GM21447 (cell line): ENCODE data around the gene CHRD.
"Not testable (repeated sequence)": the region's sequence is repeated elsewhere in the genome, so short reads cannot be mapped to it uniquely, and the experiment has no call there.

Source experiments
- ATAC-seq: cut with Tn5 transposase; IDR thresholded peaks from one replicate; pipeline ENCODE4 v1.9.1; 2021; ENCODE audit not compliant: unreplicated experiment

Gene CHRD

DNA sequence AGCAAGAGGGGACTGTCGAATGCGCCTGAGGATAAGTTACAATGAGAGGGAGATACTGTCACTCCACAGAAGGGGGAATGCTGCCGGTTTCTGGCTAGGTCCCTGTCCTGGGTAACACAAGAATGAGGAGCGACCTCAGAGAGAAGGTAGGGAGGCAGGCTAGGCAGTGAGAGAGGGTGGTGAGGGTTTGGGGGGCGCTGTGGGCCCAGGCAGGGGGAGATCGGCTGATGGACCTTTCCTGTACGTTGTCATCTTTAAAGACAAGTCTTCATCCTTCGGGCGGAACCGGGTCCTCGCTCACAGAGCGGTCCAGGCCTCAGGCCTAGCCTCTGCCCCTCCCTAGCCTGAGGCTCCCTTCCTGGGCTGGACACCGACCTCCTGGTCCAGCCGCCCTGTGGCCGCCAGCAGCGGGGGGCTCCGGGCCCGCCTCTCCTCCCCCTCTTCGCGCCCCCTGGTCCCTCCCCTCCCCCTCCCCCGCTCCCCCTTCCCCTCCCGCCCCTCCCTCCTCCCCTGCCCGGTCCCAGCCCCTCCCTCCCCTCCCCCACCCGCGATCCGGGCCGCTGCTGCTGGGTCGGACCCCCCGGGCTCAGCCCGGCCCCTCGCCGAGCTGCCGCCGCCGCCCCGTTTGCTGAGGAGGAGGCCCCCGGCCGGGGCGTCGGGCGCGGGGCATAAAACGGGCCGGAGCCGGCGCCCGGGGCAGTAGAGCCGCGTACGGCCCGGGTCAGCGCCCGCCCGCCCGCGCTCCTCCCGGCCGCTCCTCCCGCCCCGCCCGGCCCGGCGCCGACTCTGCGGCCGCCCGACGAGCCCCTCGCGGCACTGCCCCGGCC, at the start of gene CHRD:
CHRD (plus strand) TSS at position 697 of the 827 bp plus-strand sequence. CDS start 265 bp downstream, outside the sequence.
- no peak for ATAC-seq

DNA sequence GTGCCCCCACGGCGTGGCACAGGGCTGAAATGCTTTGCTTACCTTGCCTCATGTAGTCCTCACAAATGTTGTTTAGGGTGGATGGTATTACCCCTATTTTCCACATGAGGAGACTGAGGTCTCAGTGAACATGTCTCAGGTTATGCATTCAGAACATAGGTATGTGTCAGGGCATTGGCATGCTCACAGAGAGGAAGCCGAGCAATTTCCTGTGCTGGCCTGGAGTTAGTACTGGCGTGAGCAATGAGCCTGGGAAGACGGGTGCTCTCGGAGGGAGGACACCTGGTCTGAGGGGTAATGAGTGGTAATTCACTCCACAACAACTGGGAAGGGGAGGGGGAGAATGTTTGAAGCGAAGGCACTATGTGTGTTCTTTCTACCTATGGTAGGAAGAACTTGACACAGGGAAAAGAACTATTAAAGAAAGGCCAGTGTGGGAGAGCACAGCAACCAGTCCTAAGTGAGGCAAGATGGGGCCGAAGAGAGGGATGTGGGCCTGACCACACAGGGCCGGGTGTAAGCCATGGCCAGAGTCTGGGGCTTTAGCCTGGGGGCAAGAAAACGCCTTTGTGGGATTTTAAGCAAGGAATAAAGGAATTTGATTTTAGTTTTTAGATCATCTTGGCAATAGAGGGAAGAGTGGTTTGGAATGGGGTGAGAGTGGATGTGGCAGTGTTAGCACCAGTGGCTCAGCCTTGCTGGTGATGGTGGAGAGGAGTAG, 47.3 kb upstream of the CHRD start:
- ATAC-seq: no peak

DNA sequence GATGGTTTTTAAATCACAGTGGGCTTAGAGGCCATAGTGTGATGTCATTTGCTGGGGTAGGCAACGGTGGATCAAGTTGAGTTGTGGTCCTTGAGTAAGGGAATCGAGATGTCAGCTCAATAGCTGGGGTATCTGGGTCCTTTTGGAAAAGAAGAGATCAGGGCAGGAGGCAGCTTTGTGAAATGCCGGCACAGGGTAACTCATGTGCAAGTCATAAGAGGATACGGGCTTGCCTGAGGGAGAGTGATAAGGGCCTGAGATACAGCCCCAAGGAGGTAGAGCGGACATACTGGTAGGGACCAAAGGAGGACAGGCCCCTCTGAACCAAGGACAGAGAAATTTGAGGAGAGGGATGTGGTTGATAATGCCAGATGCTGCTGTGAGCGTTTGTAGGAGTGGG, 46.7 kb upstream of the CHRD start:
- ATAC-seq: no peak

DNA sequence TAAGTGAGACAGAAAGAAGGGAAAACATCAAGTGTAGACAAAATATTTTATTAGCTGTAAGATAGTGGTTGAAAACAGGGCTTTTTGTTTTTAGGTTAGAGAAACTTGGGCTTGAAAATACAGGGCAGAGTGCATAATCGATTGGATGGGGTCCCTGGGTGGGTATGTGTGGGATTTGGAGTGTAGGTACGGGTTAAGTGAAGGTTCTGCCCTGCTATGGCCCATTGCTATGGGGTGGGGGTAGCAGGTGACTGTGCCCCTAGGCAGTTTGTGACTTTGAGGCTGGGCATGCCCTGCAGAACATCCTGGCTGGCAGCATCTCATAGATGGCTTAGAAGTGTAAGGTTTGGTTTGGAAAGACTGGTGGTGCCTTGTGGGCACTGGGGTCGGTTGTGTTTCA, 46.2 kb upstream of the CHRD start:
- no peak for ATAC-seq

DNA sequence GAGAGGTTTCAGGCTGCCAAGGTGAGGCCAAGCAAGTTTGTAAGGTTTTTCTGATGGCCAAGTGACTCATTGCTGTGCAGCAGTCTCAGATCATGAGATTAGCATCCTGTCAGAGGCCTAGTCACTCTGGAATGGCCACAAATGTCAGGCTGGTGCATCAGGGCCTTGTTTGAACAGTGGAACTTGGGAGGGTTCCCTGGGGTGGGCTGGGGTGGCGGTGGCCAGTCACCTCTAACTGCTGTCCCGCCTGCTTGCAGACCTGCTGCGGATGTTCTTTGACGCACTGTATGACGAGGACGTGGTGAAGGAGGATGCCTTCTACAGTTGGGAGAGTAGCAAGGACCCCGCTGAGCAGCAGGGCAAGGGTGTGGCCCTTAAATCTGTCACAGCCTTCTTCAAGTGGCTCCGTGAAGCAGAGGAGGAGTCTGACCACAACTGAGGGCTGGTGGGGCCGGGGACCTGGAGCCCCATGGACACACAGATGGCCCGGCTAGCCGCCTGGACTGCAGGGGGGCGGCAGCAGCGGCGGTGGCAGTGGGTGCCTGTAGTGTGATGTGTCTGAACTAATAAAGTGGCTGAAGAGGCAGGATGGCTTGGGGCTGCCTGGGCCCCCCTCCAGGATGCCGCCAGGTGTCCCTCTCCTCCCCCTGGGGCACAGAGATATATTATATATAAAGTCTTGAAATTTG, 45.2 kb upstream of the CHRD start:
- no peak for ATAC-seq

DNA sequence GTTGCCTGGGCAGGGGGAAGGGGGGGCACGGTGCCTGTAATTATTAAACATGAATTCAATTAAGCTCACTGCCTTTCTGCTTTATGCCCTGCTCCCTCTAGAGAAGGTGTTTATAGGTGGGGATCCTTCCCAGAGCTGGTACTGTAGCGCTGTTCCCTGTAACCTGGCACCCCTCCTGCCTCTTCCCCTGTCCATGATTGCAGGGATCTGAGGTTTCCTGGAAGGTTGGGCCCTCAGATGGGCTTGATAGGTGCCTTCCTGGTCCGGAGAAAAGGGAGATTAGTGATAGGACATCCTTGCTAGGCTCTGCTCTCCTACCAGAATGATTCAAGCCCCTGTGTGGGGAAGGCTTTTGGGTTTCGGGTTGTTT, 44.6 kb upstream of the CHRD start:
- ATAC-seq: peak; percentile 9

DNA sequence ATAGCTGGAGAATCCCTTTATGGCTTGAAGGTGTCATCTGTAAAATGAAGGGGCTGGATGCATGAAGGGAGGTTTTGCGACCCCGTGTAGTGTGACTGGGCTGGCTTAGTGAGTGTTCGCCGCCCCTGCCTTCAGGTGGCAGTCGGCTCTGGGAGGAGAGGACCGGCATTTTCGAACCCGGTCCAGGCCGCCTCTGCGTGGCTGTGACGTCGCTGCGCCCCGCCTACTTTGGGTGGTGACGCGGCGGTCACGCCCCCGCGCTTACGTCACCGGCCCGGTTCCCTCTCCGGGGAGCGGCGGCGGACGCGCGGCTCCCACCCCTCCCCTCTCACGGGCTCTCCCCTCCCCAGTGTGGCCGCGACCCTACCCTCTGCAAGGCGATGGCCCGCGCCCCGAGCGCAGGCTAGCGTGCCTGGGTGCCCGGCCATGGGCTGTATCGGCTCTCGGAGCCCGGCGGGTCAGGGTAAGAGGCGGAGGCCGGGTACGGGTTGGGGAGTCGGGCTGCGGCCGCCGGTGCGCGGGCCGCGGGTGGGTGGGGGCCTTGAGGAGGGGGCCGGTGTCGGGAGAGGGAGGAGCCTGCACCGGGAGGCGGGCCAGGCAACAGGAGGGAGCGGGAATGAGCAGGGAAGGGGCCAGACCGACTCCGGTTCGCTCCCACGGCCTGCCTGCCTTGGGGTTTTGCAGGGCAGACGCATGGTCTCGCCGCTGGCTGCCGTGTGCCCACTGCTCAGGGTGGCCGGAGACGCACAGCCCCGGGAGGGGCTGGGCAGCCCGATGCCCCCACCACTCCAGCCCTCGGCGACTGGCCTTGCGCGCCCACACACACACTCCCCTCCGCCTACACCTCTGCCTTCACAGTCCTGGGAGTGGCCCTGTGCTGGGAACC, 44.0 kb upstream of the CHRD start:
- ATAC-seq: peak; percentile 83

DNA sequence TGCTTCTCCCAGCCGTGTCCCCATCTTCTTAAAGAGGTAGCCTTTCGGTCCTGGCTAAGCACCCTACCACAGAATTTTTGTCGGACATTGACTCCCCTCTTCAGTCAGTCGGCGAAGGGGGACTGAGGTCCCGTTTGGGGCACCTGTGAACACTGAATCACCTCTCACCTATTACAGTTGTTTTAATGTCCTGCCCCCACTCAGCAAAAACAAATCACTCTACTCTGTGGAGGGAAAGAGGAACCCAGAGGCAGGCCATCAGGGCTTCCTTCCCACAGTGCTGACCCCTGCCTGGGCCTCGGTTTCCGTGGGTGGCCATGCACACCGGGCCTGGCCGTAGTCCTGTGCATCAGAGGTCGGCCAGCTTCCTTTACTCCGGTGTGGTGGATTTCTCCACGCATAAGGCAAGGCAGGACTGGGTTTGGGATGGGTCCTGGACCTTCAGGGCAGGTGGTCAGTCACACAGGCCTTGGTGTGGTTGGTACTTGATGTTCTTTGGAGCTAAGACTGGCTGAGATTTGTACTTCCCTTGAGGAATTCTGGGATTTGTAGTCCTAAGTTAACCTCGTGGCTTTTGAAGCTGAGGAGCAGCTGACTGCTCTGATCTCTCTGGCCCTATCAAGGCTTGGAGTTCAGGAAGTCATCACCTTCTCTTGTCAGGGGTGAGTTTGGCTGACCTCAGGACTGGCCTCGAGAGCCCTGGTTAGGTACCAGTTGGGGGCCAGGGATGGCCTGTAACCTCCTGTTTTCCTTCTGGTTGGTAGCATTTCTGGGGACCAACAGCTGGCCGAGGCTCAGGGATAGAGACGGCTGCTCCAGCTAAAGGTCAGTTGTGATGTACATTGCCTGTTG, 43.1 kb upstream of the CHRD start:
- ATAC-seq: no peak

DNA sequence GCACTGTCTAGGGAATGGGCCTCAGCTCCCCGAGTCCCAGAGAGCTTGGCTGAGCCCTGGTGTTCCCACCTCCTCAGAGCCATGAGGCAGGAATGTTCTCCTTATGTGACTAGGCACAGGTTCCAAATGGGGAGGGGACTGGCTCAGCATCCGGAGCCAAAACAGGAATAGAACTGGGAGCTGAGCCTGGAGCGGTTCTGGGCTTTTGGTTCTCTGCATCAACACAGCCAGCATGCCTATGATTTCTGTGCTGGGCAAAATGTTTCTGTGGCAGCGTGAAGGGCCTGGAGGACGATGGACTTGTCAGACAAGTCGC, 42.5 kb upstream of the CHRD start, which contains the start of gene FAM131A:
FAM131A (plus strand) TSS at position 202 of the 316 bp plus-strand sequence; CDS start at position 233, 31 bp downstream.
- no peak for ATAC-seq

DNA sequence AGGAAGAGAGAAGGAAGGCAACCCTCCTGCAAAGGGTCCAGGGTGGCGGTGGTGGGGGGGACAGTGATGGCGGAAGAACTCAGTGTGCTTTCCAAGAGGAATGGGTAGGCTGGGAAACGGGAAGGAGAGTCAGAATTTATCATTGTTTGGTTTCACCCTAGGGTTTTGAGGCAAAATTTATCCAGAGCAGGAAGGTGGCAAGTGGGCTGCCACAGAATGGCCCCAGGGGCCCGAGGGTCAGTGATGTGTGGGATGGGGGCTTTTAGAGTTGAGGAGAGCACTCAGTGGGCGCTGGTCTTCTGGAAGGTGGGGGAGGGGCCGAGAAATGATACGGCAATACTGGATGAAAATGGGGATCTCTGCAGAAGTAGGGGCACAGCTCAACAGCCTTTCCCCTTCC, 41.9 kb upstream of the CHRD start:
- ATAC-seq: no peak

DNA sequence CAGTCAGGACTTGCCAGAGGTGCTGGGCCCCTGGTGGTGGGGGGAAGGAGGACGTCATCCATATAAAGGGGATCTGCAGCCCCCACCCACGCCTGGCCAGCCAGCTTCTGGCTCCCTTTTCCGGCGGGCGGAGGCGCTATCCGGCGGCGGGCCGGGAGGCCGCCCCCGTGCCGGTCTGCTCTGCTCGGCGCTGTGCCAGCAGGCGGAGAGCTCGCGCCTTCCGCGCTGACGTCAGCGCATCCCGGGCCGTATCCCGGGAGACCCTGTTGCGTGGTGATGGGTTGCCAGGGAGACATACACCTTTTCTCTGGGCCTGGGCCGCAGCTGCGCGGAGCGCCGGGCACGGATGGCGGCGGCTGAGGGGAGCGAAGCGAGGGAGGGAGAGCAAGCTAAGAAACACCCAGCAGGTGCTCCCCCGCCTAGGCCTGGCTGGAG, 41.3 kb upstream of the CHRD start:
- no peak for ATAC-seq

DNA sequence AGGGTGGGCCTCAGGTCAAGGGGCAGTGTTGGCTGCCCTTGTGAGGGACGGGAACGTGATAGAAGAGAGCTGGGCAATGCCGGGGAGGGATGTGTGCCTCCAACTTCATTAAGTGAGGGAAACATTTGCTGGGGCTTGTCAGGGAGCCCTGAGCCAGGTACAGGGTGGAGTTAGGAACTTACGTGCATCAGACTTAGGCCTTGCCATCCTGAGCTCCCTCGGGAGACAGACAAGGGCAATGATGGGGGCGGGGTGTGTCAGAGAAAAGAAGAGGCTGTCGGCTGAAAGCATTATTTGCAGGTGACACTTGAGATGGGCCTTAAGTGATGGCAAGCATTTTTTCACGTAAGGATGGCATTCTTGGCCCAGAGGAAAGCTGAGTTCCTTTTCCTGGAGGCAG, 40.9 kb upstream of the CHRD start:
- no peak for ATAC-seq

DNA sequence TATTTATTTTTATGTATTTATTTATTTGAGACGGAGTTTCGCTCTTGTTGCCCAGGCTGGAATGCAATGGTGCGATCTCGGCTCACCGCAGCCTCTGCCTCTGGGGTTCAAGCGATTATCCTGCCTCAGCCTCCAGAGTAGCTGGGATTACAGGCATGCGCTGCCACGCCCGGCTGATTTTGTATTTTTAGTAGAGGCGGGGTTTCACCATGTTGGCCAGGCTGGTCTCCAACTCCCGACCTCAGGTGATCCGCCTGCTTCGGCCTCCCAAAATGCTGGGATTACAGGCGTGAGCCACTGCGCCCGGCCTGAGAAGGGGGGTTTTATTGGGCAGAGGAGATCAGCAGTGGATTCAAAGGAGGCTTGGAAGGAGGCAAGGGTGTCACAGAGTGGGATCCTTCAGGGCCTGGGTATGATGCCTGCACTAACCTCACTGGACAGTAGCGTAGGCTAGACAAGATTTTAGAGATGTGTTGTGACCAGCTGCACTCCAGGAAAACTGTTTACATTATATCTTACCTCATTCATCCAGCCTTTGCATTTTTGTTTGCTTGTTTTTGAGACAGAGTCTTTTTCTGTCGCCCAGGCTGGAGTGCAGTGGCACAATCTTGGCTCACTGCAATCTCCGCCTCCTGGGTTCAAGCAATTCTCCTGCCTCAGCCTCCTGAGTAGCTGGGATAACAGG, 40.3 kb upstream of the CHRD start:
- not testable (repeated sequence) for ATAC-seq

DNA sequence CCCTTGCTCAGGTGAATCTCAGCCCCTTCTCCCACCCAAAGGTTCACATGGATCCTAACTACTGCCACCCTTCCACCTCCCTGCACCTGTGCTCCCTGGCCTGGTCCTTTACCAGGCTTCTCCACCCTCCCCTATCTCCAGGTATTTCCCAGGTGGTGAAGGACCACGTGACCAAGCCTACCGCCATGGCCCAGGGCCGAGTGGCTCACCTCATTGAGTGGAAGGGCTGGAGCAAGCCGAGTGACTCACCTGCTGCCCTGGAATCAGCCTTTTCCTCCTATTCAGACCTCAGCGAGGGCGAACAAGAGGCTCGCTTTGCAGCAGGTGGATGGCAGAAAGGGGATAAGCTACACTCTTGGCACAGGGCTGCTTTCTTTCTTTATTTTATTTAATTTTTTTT, 37.9 kb upstream of the CHRD start:
- no peak for ATAC-seq

DNA sequence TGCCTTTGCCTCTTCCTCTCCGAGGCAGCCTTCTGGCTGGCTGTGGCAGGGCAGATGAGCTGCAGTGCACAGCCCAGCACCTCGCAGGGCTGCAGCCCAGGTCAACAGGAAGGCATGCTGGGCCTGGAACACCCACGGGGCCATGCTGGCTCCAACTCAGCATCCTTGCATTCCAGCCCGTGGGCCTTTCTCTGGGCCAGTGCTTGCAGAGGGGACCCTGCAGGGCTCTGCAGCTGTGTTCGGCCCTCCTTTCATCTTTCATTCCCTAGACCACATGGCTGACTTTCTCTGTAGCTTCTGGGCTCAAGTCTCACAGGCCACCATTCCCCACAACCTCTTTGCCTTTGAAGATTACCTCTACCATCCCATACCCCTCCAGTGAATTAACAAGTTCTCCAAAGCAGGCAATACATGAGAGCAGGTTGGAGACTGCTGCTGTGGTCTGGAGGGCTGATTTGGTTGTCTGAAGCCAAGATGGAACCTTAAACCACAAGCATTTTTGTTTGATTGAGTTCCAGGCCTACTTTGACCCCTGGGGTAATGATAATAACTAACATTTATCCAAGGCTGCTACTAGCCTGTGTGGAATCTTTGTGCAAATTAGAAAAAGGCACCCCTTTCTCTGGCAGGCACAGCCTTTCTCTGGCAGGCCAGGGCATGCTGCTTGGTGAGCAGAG, 36.5 kb upstream of the CHRD start:
- ATAC-seq: no peak

DNA sequence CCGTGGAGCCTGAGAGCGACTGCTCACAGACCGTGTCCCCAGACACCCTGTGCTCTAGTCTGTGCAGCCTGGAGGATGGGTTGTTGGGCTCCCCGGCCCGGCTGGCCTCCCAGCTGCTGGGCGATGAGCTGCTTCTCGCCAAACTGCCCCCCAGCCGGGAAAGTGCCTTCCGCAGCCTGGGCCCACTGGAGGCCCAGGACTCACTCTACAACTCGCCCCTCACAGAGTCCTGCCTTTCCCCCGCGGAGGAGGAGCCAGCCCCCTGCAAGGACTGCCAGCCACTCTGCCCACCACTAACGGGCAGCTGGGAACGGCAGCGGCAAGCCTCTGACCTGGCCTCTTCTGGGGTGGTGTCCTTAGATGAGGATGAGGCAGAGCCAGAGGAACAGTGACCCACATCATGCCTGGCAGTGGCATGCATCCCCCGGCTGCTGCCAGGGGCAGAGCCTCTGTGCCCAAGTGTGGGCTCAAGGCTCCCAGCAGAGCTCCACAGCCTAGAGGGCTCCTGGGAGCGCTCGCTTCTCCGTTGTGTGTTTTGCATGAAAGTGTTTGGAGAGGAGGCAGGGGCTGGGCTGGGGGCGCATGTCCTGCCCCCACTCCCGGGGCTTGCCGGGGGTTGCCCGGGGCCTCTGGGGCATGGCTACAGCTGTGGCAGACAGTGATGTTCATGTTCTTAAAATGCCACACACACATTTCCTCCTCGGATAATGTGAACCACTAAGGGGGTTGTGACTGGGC, 35.1 kb upstream of the CHRD start:
- no peak for ATAC-seq

DNA sequence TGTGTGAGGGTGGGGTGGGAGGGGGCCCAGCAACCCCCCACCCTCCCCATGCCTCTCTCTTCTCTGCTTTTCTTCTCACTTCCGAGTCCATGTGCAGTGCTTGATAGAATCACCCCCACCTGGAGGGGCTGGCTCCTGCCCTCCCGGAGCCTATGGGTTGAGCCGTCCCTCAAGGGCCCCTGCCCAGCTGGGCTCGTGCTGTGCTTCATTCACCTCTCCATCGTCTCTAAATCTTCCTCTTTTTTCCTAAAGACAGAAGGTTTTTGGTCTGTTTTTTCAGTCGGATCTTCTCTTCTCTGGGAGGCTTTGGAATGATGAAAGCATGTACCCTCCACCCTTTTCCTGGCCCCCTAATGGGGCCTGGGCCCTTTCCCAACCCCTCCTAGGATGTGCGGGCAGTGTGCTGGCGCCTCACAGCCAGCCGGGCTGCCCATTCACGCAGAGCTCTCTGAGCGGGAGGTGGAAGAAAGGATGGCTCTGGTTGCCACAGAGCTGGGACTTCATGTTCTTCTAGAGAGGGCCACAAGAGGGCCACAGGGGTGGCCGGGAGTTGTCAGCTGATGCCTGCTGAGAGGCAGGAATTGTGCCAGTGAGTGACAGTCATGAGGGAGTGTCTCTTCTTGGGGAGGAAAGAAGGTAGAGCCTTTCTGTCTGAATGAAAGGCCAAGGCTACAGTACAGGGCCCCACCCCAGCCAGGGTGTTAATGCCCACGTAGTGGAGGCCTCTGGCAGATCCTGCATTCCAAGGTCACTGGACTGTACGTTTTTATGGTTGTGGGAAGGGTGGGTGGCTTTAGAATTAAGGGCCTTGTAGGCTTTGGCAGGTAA, 34.3 kb upstream of the CHRD start:
- peak; percentile 66 for ATAC-seq
